IMR-90 (cell line): Measurements from ENCODE around the gene RALGPS1. TPM values are rescaled to one million over a fixed set of nuclear protein-coding genes. Genes with fewer than 3 reads are reported as not detected.

ENCODE experiments used
- ATAC-seq: fragments of 200-7000 bp; cut with Tn5 transposase; 2 replicates; pipeline ENCODE4 v1.9.1; 2020; ENCODE audit warnings: low read depth, mild to moderate bottlenecking, moderate library complexity
- BruUV-seq: library from RNA; stranded (reverse); fragments of 400-500 nt; replicated peaks from 2 replicates; lab custom pipeline; 2021; lab: Mats Ljungman, UMichigan
- CTCF ChIA-PET: fragments of 300-600 bp; formaldehyde crosslinking; extraction: SDS; loops from one replicate; lab custom pipeline; 2021; ENCODE audit warnings: antibody characterized with exemption; lab: Yijun Ruan, JAX
- POLR2A ChIA-PET: fragments of 300-600 bp; sonication (Branson Sonifier 250); formaldehyde crosslinking; loops from one replicate; lab custom pipeline; 2022; ENCODE audit warnings: antibody characterized with exemption; ENCODE audit not compliant: unreplicated experiment; lab: Charles Lee
- DNase-seq: peaks from one replicate; pipeline ENCODE4 v3.0.0; 2013
- H2AFZ ChIP-seq: replicated peaks from 2 replicates; pipeline ENCODE3; 2013; ENCODE audit warnings: low read length, mild to moderate bottlenecking; ENCODE audit not compliant: poor library complexity
- H2AK5ac ChIP-seq: 2 replicates; pipeline ENCODE4 v1.6.1; 2013; ENCODE audit warnings: low read depth, low read length, inconsistent platforms
- H2AK9ac ChIP-seq: replicated peaks from 2 replicates; pipeline ENCODE3; 2013; ENCODE audit warnings: mild to moderate bottlenecking, low read depth, low read length, moderate library complexity; ENCODE audit not compliant: poor library complexity
- H2BK120ac ChIP-seq: 2 replicates; pipeline ENCODE4 v1.6.1; 2013; ENCODE audit warnings: low read depth, low read length, inconsistent platforms
- H2BK15ac ChIP-seq: 3 replicates; pipeline ENCODE4 v1.6.1; 2013; ENCODE audit warnings: low read depth, low read length, inconsistent platforms
- H2BK20ac ChIP-seq: 2 replicates; pipeline ENCODE4 v1.6.1; 2013; ENCODE audit warnings: low read depth, mild to moderate bottlenecking, inconsistent platforms, low read length, moderate library complexity
- H2BK5ac ChIP-seq: 2 replicates; pipeline ENCODE4 v1.6.1; 2013; ENCODE audit warnings: mild to moderate bottlenecking, low read depth, low read length, inconsistent platforms; ENCODE audit not compliant: poor library complexity, severe bottlenecking
- H3K14ac ChIP-seq: replicated peaks from 2 replicates; pipeline ENCODE4 v1.6.1; 2013; ENCODE audit warnings: low read depth, low read length, inconsistent platforms
- H3K18ac ChIP-seq: 2 replicates; pipeline ENCODE4 v1.6.1; 2013; ENCODE audit warnings: low read depth, low read length, control low read depth
- H3K23ac ChIP-seq: 2 replicates; pipeline ENCODE4 v1.6.1; 2013; ENCODE audit warnings: low read depth, low read length, inconsistent platforms
- H3K27ac ChIP-seq: 2 replicates; pipeline ENCODE4 v1.5.1; 2013; ENCODE audit warnings: mild to moderate bottlenecking, control low read depth, low read length; ENCODE audit not compliant: insufficient read depth
- H3K27me3 ChIP-seq: 2 replicates; pipeline ENCODE4 v1.6.1; 2013; ENCODE audit warnings: low read length; ENCODE audit not compliant: control insufficient read depth, insufficient read depth
- H3K36me3 ChIP-seq: 2 replicates; pipeline ENCODE4 v1.6.1; 2013; ENCODE audit warnings: low read length, mixed read lengths; ENCODE audit not compliant: control insufficient read depth, insufficient read depth
- H3K4ac ChIP-seq: 2 replicates; pipeline ENCODE4 v1.6.1; 2013; ENCODE audit warnings: low read depth, low read length, inconsistent platforms
- H3K4me1 ChIP-seq: 2 replicates; pipeline ENCODE4 v1.6.1; 2013; ENCODE audit warnings: low read length, mixed read lengths; ENCODE audit not compliant: control insufficient read depth, insufficient read depth
- H3K4me2 ChIP-seq: 2 replicates; pipeline ENCODE4 v1.6.1; 2013; ENCODE audit warnings: low read depth, mild to moderate bottlenecking, control low read depth, low read length, moderate library complexity
- H3K4me3 ChIP-seq: 2 replicates; pipeline ENCODE4 v1.5.1; 2013; ENCODE audit warnings: low read depth, mild to moderate bottlenecking, control low read depth, low read length, moderate library complexity; ENCODE audit not compliant: insufficient read depth
- H3K56ac ChIP-seq: 2 replicates; pipeline ENCODE4 v1.6.1; 2013; ENCODE audit warnings: low read length, inconsistent platforms; ENCODE audit not compliant: insufficient read depth; ENCODE audit errors: extremely low read depth
- H3K79me1 ChIP-seq, 2 experiments: 2 replicates each; pipeline ENCODE4 v1.6.1; 2013; ENCODE audit warnings: low read length in 2 of 2, inconsistent platforms in 1 of 2, low read depth in 1 of 2
- H3K9ac ChIP-seq: 2 replicates; pipeline ENCODE4 v1.6.1; 2013; ENCODE audit warnings: low read depth, low read length, control low read depth
- H3K9me1 ChIP-seq: 2 replicates; pipeline ENCODE4 v1.6.1; 2013; ENCODE audit warnings: low read length, inconsistent platforms; ENCODE audit not compliant: insufficient read depth
- H3K9me3 ChIP-seq: 2 replicates; pipeline ENCODE4 v1.6.1; 2013; ENCODE audit warnings: low read length; ENCODE audit not compliant: control insufficient read depth, insufficient read depth
- H4K20me1 ChIP-seq: 2 replicates; pipeline ENCODE4 v1.6.1; 2013; ENCODE audit warnings: low read length, inconsistent platforms; ENCODE audit not compliant: insufficient read depth
- H4K5ac ChIP-seq: 2 replicates; pipeline ENCODE4 v1.6.1; 2013; ENCODE audit warnings: mild to moderate bottlenecking, low read depth, low read length, control low read depth
- H4K8ac ChIP-seq, 2 experiments: 2 replicates each; pipeline ENCODE4 v1.6.1; 2013; ENCODE audit warnings: low read depth in 2 of 2, low read length in 2 of 2, control low read depth in 1 of 2, inconsistent platforms in 1 of 2
- H4K91ac ChIP-seq: 2 replicates; pipeline ENCODE4 v1.6.1; 2013; ENCODE audit warnings: low read depth, low read length, inconsistent platforms; ENCODE audit not compliant: insufficient read depth
- BHLHE40 ChIP-seq: fragments of 150-350 bp; IDR thresholded peaks from 2 replicates; pipeline ENCODE4 v1.6.1; 2016; ENCODE audit warnings: mild to moderate bottlenecking, low read depth, low read length
- CEBPB ChIP-seq: IDR thresholded peaks from 2 replicates; pipeline ENCODE4 v1.6.1; 2012; ENCODE audit warnings: low read depth, low read length, improper control_type of control experiment
- CHD1 ChIP-seq: IDR thresholded peaks from 2 replicates; pipeline ENCODE4 v1.6.1; 2012; ENCODE audit warnings: low read depth, low read length, improper control_type of control experiment
- CTCF ChIP-seq: conservative IDR thresholded peaks from 2 replicates; pipeline ENCODE4 v1.5.1; 2012; ENCODE audit warnings: mild to moderate bottlenecking, low read depth, low read length, improper control_type of control experiment
- ELK1 ChIP-seq: fragments of 150-350 bp; IDR thresholded peaks from 2 replicates; pipeline ENCODE4 v1.6.1; 2016; ENCODE audit warnings: low read depth, mild to moderate bottlenecking, low read length, moderate library complexity, borderline replicate concordance
- FOS ChIP-seq: fragments of 150-350 bp; IDR thresholded peaks from 2 replicates; pipeline ENCODE4 v1.6.1; 2016; ENCODE audit warnings: low read depth, low read length
- MAFK ChIP-seq: IDR thresholded peaks from 2 replicates; pipeline ENCODE4 v1.6.1; 2012; ENCODE audit warnings: low read depth, low read length, improper control_type of control experiment
- MAZ ChIP-seq: IDR thresholded peaks from 2 replicates; pipeline ENCODE4 v1.6.1; 2012; ENCODE audit warnings: low read depth, mild to moderate bottlenecking, low read length, improper control_type of control experiment, moderate library complexity, borderline replicate concordance
- MXI1 ChIP-seq: IDR thresholded peaks from 2 replicates; pipeline ENCODE4 v1.6.1; 2012; ENCODE audit warnings: low read depth, mild to moderate bottlenecking, low read length, moderate library complexity, borderline replicate concordance
- NFE2L2 ChIP-seq: fragments of 150-350 bp; IDR thresholded peaks from 2 replicates; pipeline ENCODE4 v1.6.1; 2016; ENCODE audit warnings: low read depth, mild to moderate bottlenecking, low read length
- POLR2A ChIP-seq: IDR thresholded peaks from 2 replicates; pipeline ENCODE4 v1.6.1; 2012; ENCODE audit warnings: mild to moderate bottlenecking, low read depth, low read length
- RAD21 ChIP-seq: IDR thresholded peaks from 2 replicates; pipeline ENCODE4 v1.6.1; 2012; ENCODE audit warnings: low read length, improper control_type of control experiment
- RFX5 ChIP-seq: IDR thresholded peaks from 2 replicates; pipeline ENCODE4 v1.8.0; 2012; ENCODE audit warnings: low read depth, mild to moderate bottlenecking, low read length, moderate library complexity
- SMC3 ChIP-seq: fragments of 150-350 bp; IDR thresholded peaks from 2 replicates; pipeline ENCODE4 v1.6.1; 2016; ENCODE audit warnings: low read depth, mild to moderate bottlenecking, antibody characterized with exemption, low read length, moderate library complexity
- USF2 ChIP-seq: fragments of 150-350 bp; IDR thresholded peaks from 2 replicates; pipeline ENCODE4 v1.6.1; 2017; ENCODE audit warnings: mild to moderate bottlenecking, antibody characterized with exemption, low read length, low read depth
- WGBS, 2 experiments: methylation state at CpG; one replicate each; pipeline versions ENCODE4 v1.1.5 to v1.1.7; 2013; ENCODE audit warnings: missing lambda C conversion rate in 2 of 2; ENCODE audit not compliant: insufficient read length in 1 of 2; ENCODE audit errors: extremely low coverage in 2 of 2; 5-methylcytosine and 5-hydroxymethylcytosine counted together
- dilution Hi-C: fragments of 300-500 bp; cut with HindIII; formaldehyde crosslinking; loops from one replicate; pipeline ENCODE4 v1.14.3; 2018; ENCODE audit warnings: low sequenced_read_pairs; ENCODE audit not compliant: unreplicated experiment
- in situ Hi-C: fragments of 300-500 bp; cut with MboI; formaldehyde crosslinking; loops from 3 replicates; pipeline ENCODE4 v1.14.3; 2019; ENCODE audit warnings: low sequenced_read_pairs, inconsistent platforms, mixed read lengths
- intact Hi-C: fragments of 100-400 bp; cut with micrococcal nuclease; formaldehyde crosslinking; loops from 2 replicates; pipeline ENCODE4 v1.10.0; 2022
- polyA plus RNA-seq, 3 experiments: library from polyadenylated mRNA; depleted of rRNA; stranded (reverse); fragments of >200 nt; gene quantifications; 2 replicates each; pipeline ENCODE4 v1.2.3, GENCODE V29; 2012; ENCODE audit warnings: low replicate concordance in 1 of 3
- total RNA-seq: library from RNA; depleted of rRNA; stranded (reverse); fragments of >200 nt; gene quantifications from 2 replicates; pipeline ENCODE4 v1.2.3, GENCODE V29; 2012

RALGPS1 gene
- total and polyA plus RNA-seq, 2 of the 4 experiments (the other 2 are of a cell fraction): 0.90 to 2.8 TPM

GRCh38 chr9:127263237-127263636 lies 348.7 kb downstream of the RALGPS1 start:
- no CpG with 5 or more reads among the region's 9 CpGs for WGBS, 2 experiments
- Histone ChIP-seq H3K4ac (no peak overlapping the region), H2AK9ac (no peak overlapping the region), H3K4me3 (no peak overlapping the region), H3K27ac (no peak overlapping the region), H3K9ac (no peak overlapping the region), H4K8ac (no peak overlapping the region), H3K23ac (no peak overlapping the region), H3K4me1 (0 out of 2 replicates have a peak, but pooled peaks cover 2% of the 10 kb centered on the region), H2BK5ac (no peak overlapping the region), H3K18ac (no peak overlapping the region), H3K14ac (no peak overlapping the region), H2BK120ac (no peak overlapping the region), H2AFZ (no peak overlapping the region), H3K56ac (no peak overlapping the region), H2BK15ac (no peak overlapping the region), H2BK20ac (no peak overlapping the region), H3K27me3 (no peaks in the 10 kb centered on the region), H4K91ac (no peak overlapping the region), H3K79me1 (no peaks in the 10 kb centered on the region), H3K9me1 (no peaks in the 10 kb centered on the region), H3K36me3 (no peaks in the 10 kb centered on the region), H3K4me2 (no peak overlapping the region), H4K5ac (no peak overlapping the region), H2AK5ac (no peak overlapping the region), H3K9me3 (no peaks in the 10 kb centered on the region), H4K20me1 (no peaks in the 10 kb centered on the region)
- no peak for TF ChIP-seq MAFK
- TF ChIP-seq RAD21: no peak
- no peak for TF ChIP-seq CHD1
- no peak for TF ChIP-seq ELK1
- no peak for TF ChIP-seq CEBPB
- no peak for TF ChIP-seq BHLHE40
- no peak for TF ChIP-seq MXI1
- no peak for TF ChIP-seq NFE2L2
- TF ChIP-seq CTCF: no peak
- TF ChIP-seq USF2: no peak
- no peak for TF ChIP-seq FOS
- no peak for TF ChIP-seq POLR2A
- TF ChIP-seq RFX5: no peak
- TF ChIP-seq SMC3: no peak
- no peak for TF ChIP-seq MAZ
- ChIA-PET POLR2A (no interaction called here), CTCF (interaction anchor here (0.8 kb wide), 1 partner anchor 10 kb away, joined by 3 read pairs; no protein-coding TSS in a partner anchor)
- no TSS peak for BruUV-seq
- in situ Hi-C loops (no loop called here), dilution Hi-C loops (no loop called here), intact Hi-C loops (no loop called here)
- no peak for ATAC-seq
- no peak for DNase-seq
